ENCODE results near the gene TMEM266.

TMEM266 gene

DNA sequence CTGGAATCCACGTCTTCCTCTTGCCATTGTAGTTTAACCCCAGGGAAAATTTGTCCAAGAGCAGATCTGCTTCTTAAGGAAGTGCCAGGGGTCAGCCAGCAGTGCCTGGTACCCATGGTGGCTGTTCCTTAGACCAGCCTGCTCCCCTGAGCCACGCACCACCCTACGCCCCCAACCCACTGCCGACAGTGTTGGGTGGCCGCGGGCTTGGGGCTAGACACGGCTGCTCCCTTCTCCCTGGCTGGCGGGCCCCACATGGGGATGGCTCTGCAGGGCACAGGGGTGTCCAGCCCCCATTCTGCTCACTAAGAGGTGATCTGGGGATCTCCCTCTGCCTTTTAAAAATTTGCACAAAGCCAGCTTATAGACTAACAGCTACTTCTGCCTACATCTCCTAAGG lies 104.8 kb downstream of the TMEM266 start:
- no peak for FAIRE-seq

DNA sequence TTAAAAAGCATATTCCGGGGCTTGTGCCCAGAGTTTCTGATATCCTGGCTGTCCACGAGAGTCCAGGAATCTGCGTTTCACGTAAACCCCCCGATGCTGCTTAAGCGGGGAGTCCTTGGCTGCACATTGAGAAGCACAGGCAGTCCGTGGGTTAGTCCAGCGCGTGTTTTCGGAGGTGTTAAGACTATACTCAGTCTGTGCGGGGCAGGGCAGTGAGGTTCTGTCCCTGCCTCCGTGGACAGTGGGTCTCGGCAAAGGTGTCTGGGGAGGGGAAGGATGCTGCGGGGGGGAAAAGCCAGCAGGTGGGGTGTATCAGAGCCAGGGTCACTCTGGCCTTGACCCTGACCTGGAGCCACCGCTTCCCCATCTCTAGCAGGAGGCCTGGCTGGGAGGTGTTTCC lies 106.2 kb downstream of the TMEM266 start:
- FAIRE-seq, result no peak

DNA sequence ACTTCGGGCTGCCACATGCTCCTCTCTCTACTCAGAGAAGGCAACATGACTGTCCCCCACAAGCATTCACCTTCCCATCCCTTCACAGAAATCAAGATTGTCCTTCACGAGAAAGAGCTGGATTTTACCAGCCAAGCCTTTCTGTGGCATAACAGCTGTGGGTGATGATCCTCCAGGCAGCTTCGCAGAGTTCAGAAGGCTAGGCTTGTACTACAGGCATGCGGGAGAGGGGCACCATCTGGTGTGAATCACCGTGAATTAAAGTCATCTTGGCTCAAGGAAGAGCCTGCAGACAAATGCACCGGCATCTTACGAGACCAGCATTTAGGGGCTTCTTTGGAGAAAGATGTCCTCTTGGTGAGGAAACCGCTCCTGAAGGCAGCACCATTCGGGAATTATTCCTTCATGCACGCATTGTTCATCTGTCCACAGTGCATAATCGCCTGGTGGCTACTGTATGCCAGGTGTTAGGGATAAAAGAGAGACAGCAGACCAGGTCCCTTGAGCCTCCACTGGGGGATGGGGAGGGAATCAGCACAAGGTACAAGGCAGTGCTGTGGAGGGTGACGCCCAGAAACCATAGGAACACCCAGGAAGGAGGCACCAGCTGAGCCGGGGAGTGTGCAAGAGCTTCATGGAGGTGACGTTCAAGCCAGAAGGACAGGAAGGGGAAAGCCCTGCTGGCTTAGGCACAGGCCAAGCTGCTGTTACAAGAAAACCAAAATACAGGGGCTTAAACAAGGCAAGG lies 108.6 kb downstream of the TMEM266 start:
- FAIRE-seq, result no peak

DNA sequence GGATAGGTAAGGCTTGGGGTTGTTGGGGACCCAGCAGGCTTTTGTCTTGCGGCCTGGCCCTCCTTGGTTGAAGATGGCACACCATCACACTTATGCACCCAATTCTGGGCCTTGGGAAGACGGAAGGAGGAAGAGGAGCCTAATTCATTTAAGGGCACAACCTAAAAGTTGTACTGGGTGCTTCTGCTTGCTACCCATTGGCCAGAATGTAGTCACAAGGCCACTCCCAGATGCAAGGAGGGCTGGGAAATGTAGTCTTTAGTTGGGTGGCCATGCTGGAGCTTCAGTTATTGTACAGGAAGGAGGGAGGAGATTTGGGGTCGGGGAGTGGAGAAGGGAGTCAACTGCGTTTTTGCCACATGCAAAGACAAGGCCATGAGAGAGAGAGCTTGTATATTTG lies 109.2 kb downstream of the TMEM266 start:
- FAIRE-seq, result no peak

DNA sequence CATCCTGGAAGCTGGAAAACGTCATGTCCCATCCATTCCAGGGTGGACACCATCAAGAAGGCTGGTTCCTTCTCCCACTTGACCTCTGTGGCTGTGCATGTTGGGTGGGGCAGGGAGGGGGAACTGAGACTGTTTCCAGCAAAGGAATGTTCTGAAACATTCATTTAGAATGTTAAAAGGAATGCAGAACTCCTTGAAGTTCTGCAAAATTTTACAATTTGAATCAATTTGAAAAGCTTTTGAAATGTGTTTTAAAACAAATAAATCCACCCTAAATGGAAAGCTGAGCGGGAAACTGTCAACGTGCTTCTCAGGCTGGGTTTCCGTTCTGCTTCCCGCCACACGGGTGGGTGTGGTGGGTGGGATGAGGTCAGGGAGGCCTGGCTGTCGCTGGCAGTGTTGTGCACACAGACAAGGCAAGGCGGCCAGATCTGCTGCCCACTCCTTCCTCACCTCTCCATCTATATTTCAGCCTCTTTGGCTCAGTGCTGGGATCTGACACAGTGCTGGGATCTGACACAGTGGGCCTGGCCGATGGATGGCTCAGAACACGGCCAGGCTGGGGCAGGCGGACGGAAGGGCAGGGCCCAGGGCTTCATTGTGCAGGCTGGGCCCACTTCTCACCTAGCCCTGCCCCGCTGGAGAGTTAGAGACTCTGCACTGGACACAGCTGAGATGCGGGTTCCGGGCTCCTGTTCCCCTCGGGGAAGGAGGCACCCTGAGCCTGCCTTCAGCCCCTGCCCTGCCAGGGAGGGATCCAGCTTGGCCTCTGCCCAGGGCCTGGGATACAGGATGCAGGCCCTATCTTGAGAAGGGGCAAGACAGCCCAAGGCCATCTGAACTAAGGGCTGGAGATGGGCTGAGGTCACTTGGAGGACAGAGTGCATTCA lies 110.4 kb downstream of the TMEM266 start:
- FAIRE-seq, result no peak

DNA sequence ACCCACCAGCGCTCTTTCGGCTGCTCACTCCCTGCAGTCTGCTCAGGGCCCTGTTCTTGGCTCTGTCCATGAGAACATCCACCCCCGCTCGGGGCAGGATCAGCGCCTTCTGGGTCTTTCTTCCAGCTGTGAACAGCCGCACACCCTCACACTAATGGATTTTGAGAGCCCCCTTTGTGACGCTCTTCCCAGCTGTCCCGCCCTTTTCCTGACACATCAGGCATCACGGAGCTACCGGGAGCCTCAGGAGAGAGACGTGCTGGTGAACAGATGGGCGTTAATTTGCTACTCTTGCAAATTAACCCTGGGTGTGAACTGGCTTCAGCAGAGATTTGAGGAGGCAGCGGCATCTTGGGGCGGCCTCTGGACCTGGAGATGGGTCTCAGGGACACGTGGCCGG lies 113.0 kb downstream of the TMEM266 start:
- no peak for FAIRE-seq

DNA sequence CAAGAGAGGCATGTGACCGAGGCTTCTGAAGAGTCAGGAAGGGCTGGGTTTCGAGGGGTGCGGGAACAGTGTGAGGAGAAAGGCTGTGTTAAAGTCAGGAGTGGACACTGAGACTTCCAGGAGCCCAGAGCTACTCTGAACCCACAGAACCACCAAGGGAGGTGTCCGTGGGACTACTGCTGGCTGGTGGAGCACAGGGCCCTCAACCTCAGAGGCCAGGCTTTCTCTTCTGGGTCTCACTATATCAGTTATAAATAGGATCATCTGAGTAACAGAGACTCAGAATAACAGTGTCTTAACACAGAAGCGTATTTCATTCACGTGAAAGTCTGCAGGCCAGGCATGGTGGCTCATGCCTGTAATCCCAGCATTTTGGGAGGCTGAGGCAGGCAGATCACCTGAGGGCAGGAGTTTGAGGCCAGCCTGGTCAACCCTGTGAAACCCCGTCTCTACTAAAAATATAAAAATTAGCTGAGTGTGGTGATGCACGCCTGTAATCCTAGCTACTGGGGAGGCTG lies 113.6 kb downstream of the TMEM266 start:
- FAIRE-seq, result no peak

DNA sequence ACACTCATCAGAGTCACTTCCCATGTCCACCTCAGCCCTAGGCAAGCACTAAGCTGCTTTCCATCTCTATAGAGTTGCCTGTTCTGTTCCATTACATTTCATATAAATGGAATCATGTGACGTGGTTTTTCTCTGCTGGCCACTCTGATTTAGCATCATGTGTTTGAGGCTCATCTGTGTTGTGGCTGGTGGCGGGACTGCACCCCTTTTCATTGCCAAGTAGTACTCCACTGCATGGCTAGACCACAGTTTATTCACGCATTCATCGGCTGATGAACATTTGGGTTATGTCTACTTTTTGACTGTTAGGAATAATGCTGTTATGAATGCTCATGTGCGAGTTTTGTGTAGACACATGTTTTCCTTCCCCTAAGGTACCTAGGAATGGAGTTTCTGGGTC lies 114.9 kb downstream of the TMEM266 start:
- no peak for FAIRE-seq

DNA sequence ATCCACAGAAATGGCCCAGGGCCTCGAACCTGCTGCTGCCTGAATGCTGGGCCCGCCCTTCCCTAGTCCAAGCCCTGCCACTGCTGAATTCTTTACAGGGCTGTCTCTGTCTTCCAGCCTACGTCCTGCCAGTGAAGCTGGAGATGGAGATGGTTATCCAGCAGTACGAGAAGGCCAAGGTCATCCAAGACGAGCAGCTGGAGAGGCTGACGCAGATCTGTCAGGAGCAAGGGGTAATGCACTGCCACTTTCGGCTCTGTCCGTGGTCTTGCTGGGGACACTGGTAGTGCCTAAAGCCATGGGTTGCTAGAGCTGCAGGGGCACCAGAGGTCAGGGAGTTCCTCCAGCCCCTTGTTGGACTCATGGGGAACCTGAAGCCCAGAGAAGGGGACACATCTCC lies 115.7 kb downstream of the TMEM266 start:
- no peak for FAIRE-seq

DNA sequence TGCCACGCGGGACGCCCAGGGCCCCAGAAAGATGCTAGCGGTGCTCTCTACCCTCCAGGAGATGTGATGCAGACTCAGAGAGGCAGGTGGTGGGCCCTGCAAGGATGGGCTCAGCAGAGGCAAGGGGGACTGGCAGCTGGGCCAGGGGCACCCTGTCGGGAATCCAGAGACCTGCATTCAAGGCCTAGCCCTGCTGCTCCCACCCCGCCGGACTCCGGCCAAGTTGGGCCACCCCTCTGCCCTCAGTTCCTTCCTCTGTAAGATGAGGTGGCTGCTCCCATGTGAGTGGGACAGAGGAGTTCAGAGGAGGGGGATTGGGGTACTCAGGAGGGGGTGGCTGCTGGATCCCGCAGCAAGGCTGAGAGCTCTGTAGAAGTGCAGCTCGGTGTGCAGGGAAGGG lies 116.3 kb downstream of the TMEM266 start:
- no peak for FAIRE-seq

DNA sequence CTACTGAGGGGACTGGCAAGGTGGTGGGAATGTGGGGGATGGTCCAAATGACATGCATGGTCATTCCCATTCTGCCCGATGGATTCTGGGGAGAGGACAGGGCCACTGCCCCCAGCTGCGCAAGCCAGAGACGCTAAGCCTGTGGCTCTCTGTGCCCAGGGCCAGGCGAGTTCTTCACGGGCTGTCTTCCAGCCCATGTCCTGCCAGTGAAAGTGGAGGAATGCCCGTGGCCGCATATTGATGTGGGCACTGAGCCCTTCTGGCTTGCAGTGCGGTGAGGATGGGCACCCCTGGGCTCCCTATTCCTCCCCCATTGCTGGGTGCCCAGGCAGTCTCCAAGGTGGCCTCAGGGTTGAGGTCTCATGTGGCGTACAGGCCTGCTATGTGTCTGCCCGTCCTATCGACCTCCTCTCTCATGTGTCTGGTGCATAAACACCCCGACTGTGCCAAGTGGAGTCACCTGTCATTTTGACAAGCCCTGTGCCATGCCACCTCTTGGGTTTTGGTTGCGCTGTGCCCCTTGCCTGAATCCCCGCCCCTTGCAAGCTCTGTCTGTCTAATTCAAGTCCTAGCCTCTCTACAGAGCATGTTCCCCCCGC lies 116.8 kb downstream of the TMEM266 start:
- FAIRE-seq, result no peak

DNA sequence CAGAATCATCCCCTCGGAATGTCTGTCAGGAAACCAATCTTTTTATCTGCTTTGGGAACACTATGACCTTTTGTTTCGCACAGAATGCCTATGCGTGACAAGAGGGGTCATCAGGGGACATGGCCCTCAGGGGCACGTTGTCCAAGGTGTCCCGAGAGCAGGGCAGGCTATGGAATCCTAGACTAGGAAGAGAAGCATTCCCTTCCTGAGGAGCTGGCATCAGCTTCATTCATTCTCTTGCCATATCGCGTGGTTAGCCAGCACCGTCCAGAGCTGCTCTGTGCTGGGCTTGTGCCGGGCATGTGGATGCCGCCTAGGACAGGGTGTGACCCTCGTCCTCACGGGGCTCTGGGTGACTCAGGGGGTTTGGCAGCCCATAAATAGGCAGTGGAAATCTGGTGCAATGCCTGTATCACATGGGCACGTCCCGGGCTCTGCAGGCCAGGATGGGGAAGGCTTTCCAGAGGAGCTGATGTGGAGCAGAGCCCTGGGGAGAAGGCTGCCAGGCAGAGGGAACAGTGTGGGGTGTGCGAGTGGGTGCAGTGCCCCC lies 117.8 kb downstream of the TMEM266 start:
- FAIRE-seq, result no peak

DNA sequence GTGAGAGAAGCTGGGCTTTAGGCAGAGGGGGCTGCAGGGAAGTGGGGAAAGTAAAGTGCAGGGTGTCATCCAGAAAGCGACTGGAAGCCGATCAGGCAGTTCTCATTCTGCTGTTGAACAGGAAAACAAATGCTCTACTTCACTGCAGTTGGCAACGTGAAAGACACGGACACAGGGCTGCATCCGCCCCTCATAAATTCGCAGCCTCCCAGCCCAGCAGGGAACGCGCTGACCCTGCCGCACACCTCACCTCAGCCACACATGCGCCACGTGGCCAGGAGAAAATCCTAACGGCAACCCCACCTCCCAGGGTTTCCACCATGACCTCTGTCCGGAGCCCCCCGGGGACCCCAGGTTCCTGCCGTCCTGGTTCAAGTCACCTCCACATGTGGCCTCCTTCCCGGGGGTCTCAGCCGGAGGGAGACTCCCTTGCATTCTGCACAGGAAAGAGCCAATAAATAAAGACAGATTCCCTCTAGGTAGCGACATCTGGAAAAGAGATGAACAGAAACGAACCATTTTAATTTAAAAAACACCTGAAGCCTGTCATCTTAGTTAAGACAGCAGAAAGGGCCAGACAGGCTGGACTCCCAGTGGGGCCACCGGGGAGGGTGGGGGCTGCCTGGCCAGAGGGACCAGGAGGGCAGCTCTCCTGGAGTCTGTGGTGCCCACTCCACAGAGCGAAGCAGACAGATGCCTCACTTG lies 118.7 kb downstream of the TMEM266 start:
- no peak for FAIRE-seq

DNA sequence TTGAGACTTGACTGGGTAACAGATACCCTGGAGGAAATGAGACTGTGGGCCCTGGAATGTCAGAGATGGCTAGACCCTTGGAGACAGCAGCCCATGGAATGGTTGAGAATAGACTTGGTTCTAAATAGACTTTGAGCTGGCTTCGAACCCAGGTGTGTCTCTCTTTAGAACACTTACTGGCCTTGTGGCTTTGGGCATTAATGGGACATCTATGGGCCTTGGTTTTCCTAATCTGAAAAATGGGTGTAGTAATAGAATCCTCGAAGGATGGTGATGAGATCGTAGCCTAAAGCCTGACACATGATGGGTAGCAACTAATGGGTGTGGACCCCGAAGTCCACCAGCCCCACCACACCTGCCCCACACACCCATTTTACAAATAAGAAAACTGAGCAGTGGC lies 119.2 kb downstream of the TMEM266 start:
- no peak for FAIRE-seq

DNA sequence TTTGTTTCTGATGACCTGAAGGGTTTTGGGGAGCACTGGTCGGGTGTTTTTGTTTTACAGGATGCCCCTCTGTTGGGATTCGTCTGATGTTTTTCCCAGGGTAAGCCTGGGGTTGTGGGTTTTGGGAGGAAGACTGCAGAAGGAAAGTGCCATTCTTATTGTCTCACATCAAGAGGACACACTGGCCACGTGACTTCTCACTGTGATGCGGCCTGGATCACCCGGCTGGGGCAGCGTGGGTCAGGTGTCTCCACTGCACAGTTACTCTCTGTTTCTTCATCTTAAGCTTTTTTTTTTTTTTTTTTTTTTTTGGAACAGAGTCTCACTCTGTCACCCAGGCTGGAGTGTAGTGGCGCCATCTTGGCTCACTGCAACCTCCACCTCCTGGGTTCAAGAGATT lies 120.5 kb downstream of the TMEM266 start:
- no peak for FAIRE-seq

DNA sequence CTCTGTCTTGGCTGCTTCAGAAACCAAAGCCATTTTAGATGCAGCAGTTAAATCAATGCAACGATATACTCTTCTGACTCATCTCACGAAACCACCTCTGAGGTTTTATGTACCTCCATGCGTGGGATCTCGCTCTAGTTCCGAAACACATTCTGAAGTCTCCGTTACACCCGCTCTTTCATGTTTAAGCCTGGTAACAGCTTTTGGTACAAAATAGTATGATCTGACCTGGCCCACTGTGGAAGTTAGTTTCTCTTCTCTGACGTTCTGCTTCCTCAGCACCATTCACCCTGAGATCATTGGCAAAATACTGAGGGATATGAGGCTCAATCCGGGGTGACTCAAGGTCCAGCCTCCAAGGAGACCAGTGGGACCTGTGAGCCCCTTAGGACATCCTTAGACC lies 121.9 kb downstream of the TMEM266 start:
- no peak for FAIRE-seq

DNA sequence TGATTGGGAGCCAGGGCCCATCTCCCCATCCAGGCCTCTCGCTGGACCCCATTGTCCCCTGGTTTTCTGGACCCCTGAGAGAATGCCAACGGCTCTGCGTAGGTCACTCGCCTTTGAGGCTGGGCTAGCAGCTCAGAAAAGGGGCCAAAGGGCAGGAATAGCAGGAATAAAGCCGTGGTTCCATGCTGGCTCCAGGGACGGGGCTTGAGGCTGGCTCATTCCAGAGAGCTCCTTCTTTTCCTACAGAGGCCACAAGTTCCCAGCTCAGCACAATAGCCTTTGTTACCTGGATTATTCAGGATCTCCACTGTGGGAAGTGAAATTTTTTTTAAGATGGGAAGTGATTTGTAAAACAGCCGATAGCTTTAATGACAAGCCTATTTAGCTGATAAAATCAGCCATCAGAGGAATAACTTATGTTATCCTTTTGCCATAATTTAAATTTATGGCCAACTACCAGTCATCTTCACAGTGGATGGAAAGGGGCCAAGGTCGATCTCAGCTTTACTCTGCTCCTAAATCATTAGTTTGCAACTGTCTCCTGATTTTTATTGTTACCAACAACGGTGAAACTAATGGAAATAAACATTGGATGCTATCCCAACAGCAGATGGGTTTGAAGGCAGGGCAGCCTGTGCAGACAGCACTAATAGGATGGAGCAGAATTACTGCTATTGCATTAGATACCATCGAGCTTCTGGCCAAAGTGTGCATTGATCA lies 124.3 kb downstream of the TMEM266 start:
- no peak for FAIRE-seq

DNA sequence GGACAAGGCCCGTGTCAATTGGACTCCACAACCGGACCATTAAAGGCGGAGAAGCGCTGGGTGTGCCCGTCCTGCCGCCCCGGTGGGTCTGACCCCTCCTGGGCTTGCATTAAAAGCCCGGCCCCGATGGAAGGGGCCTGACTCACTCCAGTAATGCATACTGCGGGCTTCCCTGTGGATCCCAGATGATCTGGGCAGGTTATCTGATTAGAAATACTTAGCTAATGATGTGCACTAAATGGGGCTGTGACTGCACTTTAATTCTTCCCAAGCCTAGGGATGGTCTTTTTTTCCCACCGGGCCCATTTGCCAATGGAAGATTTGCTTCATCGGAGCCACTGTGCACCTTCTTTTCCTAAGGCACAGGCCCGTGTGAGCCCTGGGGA lies 124.9 kb downstream of the TMEM266 start:
- FAIRE-seq, result no peak

DNA sequence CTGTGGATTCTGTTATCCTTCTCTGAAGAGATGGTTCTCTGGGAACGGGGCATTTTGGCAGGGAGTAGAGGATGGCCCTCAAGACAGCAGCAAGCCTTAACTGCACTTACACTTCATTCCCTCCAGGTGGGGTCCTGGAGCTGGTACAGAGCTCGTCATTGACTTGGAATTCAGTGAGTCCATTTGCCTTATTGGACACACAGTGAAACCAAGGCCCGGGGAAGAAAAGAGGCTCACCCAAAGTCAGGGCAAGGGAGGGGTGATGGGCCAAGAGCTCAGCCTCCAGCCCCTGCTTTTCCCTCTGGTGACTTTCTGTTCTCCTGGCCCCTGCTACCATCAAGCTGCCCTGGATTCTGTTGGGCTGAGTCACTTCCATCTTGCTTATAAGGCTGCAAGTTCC lies 125.9 kb downstream of the TMEM266 start:
- no peak for FAIRE-seq

DNA sequence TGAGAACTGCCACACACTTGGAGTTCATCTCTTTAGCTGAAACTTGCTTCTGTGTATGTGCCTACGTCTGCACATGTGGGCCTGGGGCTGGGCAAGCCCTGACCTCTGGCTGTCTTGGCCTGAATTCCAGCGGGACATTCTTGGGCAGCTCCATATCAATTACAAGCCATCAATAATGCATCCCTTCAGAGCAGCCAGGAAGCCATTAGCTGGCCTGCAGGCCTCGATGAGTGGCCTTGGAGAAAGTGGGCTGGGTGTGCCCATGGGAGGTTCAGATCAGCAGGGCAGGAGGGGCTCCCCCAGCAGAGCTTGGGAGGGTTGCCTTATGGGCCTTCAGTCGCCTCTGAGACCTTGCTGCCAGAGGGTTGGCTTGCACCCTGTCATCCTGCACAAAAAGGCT lies 127.4 kb downstream of the TMEM266 start:
- no peak for FAIRE-seq

DNA sequence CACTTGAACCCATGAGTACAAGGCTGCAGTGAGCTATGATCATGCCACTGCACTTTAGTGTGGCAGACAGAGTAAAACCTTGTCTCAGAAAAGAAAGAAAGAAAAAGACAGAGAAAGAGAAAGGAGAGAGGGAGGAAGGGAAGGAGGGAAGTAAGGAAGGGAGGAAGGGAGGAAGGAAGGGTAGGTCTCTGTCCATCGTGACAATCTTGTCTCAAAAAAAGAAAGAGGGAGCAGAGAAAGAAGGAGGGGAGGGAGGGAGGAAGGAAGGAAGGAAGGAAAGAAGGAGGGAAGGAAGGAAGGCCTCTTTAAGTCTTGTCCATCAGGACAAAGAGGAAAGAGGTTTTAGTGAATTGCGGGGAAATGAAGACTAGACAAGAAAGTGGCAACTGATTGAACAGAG lies 129.3 kb downstream of the TMEM266 start:
- FAIRE-seq, result no peak

DNA sequence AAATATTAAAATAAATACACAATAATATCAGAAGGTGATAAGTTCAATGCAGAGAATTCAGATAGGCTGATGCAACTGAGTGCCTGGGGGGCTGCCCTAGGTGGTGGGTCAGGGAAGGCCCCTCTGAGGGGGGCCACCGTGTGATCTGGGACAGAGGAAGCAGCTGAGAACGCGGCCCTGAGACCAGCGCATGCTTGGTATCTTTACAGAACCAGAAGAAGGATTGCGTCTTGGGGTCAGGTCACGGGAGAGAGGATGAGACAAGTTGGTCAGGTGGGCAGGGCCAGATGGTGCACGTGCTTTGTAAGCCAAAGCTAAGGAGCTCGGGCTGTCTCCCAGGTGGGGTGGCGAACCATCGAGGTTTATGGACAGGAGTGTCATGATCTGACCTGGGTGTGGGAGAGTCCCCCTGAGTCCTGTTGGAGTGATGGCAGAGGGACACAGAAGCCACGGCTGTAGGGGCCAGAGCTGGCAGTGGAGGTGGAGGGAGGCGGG lies 130.3 kb downstream of the TMEM266 start:
- FAIRE-seq, result no peak
